ENCODE data around the gene POLR3GL. TPM values are rescaled to one million over a fixed set of nuclear protein-coding genes. Genes with fewer than 3 reads are reported as not detected.

The POLR3GL gene
- total and polyA plus RNA-seq, 7 experiments from 2014 or later = 20.7 to 113 (median 33.9) TPM

DNA sequence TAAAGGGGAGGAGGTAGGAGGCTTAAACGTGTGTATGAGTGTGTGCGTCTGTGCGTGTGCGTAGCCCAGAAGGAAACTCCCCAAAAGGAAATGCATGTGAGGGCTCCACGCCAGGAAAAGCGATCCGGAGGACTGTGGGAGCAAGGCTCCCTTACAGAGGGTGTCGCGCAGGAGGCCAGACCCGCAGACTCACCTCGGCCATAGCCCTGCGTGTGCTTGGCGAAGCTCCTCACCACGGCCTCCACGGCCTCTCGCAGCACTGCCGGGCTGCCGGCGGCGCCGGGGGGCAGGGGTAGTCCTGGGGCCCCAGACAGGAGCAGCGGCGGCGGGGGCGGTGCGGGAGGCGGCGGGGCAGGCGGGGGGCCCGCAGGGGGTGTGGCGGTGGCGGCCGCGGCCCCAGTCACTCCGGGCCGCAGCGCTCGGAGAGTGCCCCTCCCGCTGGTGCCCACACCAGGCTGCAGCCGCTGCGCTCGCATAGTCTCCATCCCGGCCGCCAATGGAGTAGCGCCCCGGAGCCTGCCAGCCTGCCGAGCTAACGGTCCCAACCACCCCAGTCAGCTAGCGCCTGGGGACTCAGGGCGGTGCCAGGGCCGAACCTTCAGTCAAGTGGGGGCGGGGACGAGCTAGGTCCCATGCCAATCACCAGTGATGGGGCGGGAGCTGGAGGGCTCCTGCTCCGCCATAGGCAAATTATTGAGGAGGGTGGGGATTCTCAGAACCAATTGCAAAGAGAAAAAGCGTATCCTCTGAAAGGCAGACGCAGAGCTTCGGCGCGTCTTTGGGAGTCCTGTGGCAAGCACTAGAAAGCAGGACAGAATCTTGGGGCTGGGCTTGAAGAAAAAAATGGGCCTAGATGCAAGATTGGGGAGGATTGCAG lies 6.8 kb upstream of the POLR3GL start, which contains the start of gene LIX1L:
Gene LIX1L (minus strand): TSS at position 575 of the 877 bp plus-strand sequence. CDS start 90 bp downstream, at position 485.
- intact Hi-C loops (cut with micrococcal nuclease) = loop anchor here (1.0 to 2.0 kb wide), 8 partner anchors 11 to 98 kb away; partner anchors contain the start of genes PIAS3 (in 2 of the 2), RBM8A (in 2 of the 2) and PEX11B (in 1 of the 2)
- Mint-ChIP-seq H3K9me3 (peaks cover 0 to 1% (median 0%) of the 10 kb centered on the region in 11 donors), H3K4me3 (peak within 1 kb of the TSS; percentile 88 to 99 (median 98))

DNA sequence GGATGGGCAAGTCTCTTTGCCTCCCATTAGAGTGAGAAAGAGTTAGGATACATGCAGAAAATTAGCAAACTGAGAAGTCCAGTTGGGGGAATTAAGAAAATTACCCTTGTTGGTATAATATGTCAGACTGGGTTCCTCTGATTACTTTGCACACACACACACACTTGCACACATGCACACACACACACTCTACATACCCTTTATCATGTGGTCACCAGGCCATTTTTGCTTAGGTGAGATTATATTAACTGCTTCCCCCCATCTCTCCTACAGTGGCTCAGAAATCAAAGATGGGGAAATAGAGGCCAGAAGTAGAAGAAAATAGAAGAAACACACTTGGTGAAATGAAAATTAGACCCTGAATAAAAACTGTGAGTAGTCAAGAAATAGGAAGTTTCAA lies 5.8 kb upstream of the POLR3GL start:
- Histone ChIP-seq H3K27ac (ENCODE audit: low read depth, low read length) (peak overlapping the region; percentile 94), H3K36me3 (ENCODE audit: control insufficient read depth in 2 of 3, insufficient read depth in 3 of 3, low read length in 3 of 3) (no peaks in the 10 kb centered on the region), H3K4me3 (ENCODE audit: low read length) (no peak overlapping the region), H3K4me1 (ENCODE audit: control insufficient read depth in 2 of 2, insufficient read depth in 2 of 2, low read length in 2 of 2) (peaks cover 44 to 63% of the 10 kb centered on the region in 2 donors), H3K27me3 (ENCODE audit: control insufficient read depth in 2 of 2, insufficient read depth in 2 of 2, low read length in 2 of 2) (no peaks in the 10 kb centered on the region), H3K9me3 (ENCODE audit: control insufficient read depth in 2 of 3, low read length in 3 of 3) (no peaks in the 10 kb centered on the region)
- ChIA-PET POLR2A (interaction anchor here (0.8 to 6.0 kb wide), 24 partner anchors 9 to 135 kb away, joined by 3 to 137 read pairs (median 6); partner anchors contain the start of genes PEX11B, PIAS3, POLR3C and RBM8A), CTCF (interaction anchor here (1.0 to 2.2 kb wide), 9 partner anchors 8 to 112 kb away, joined by 3 to 20 read pairs (median 5); partner anchors contain the start of genes ITGA10, PIAS3 and RBM8A)
- Mint-ChIP-seq H3K27ac (peak overlapping the region in 7 of 9 donors; percentile 33 to 92 (median 91)), H3K4me1 (peaks cover 61 to 74% (median 69%) of the 10 kb centered on the region in 7 donors), H3K27me3 (peaks cover 0 to 4% (median 0%) of the 10 kb centered on the region in 5 donors), H3K9me3 (peaks cover 0 to 1% (median 0%) of the 10 kb centered on the region in 11 donors), H3K36me3 (peaks cover 0 to 12% (median 0%) of the 10 kb centered on the region in 5 donors), H3K4me3 (peak overlapping the region; percentile 46 to 99 (median 90))
- ATAC-seq = no peak
- no peak for DNase-seq
- intact Hi-C loops (cut with micrococcal nuclease) = loop anchor here (1.0 kb wide), 5 partner anchors 21 to 99 kb away; partner anchors contain the start of genes PEX11B (in 1 of the 2), PIAS3 (in 1 of the 2) and RBM8A (in 1 of the 2)

More for the DNA sequence above, 6.8 kb upstream of the POLR3GL start, which contains the start of gene LIX1L:
- POLR2A ChIA-PET = interaction anchor here (0.8 to 6.0 kb wide), 38 partner anchors 8 to 134 kb away, joined by 3 to 137 read pairs (median 7); partner anchors contain the start of genes NUDT17, PEX11B, PIAS3 and POLR3C
- Histone ChIP-seq H3K27me3 (ENCODE audit: control insufficient read depth in 2 of 2, insufficient read depth in 2 of 2, low read length in 2 of 2) (no peaks in the 10 kb centered on the region), H3K4me3 (ENCODE audit: low read length) (peak within 1 kb of the TSS; percentile 70), H3K4me1 (ENCODE audit: control insufficient read depth in 2 of 2, insufficient read depth in 2 of 2, low read length in 2 of 2) (peaks cover 35 to 57% of the 10 kb centered on the region in 2 donors), H3K9me3 (ENCODE audit: control insufficient read depth in 2 of 3, low read length in 3 of 3) (no peaks in the 10 kb centered on the region), H3K36me3 (ENCODE audit: control insufficient read depth in 2 of 3, insufficient read depth in 3 of 3, low read length in 3 of 3) (no peaks in the 10 kb centered on the region), H3K27ac (ENCODE audit: low read depth, low read length) (peak within 1 kb of the TSS; percentile 94)
- Mint-ChIP-seq H3K27ac (peak within 1 kb of the TSS; percentile 87 to 98 (median 92)), H3K27me3 (peaks cover 0 to 4% (median 0%) of the 10 kb centered on the region in 5 donors), H3K36me3 (peaks cover 0 to 18% (median 0%) of the 10 kb centered on the region in 5 donors), H3K4me1 (peaks cover 59 to 70% (median 66%) of the 10 kb centered on the region in 7 donors)
- CTCF ChIA-PET = interaction anchor here (0.7 to 2.2 kb wide), 13 partner anchors 9 to 111 kb away, joined by 3 to 20 read pairs (median 4); partner anchors contain the start of genes ITGA10, PIAS3 and RBM8A
- ATAC-seq (peak; percentile 95), DNase-seq (peak; percentile 79 to 97 (median 94))

GRCh38 chr1:145959333-145959732 lies 5.2 kb upstream of the POLR3GL start:
- peaks cover 0 to 7% (median 0%) of the 10 kb centered on the region in 5 donors for H3K36me3 Mint-ChIP-seq
- peaks cover 61 to 76% (median 69%) of the 10 kb centered on the region in 7 donors for H3K4me1 Mint-ChIP-seq
- DNase-seq (no peak), ATAC-seq (no peak)
- Histone ChIP-seq H3K4me1 (ENCODE audit: control insufficient read depth in 2 of 2, insufficient read depth in 2 of 2, low read length in 2 of 2) (peaks cover 47 to 60% of the 10 kb centered on the region in 2 donors), H3K27ac (ENCODE audit: low read depth, low read length) (peak overlapping the region; percentile 94), H3K27me3 (ENCODE audit: control insufficient read depth in 2 of 2, insufficient read depth in 2 of 2, low read length in 2 of 2) (no peaks in the 10 kb centered on the region), H3K4me3 (ENCODE audit: low read length) (no peak overlapping the region), H3K36me3 (ENCODE audit: control insufficient read depth in 2 of 3, insufficient read depth in 3 of 3, low read length in 3 of 3) (no peaks in the 10 kb centered on the region), H3K9me3 (ENCODE audit: control insufficient read depth in 2 of 3, low read length in 3 of 3) (no peaks in the 10 kb centered on the region)
- H3K27me3 Mint-ChIP-seq = peaks cover 0 to 4% (median 0%) of the 10 kb centered on the region in 5 donors
- CTCF ChIA-PET = interaction anchor here (0.6 to 1.9 kb wide), 4 partner anchors 28 to 112 kb away, joined by 3 to 8 read pairs (median 4); no protein-coding TSS in a partner anchor
- peak overlapping the region; percentile 20 to 99 (median 91) for H3K4me3 Mint-ChIP-seq
- intact Hi-C loops (cut with micrococcal nuclease) = no loop called here
- POLR2A ChIA-PET = interaction anchor here (0.8 to 6.0 kb wide), 13 partner anchors 20 to 135 kb away, joined by 3 to 137 read pairs (median 23); partner anchors contain the start of genes PEX11B, PIAS3, POLR3C and RBM8A
- H3K9me3 Mint-ChIP-seq = peaks cover 0 to 1% (median 0%) of the 10 kb centered on the region in 11 donors
- H3K27ac Mint-ChIP-seq = peak overlapping the region in 8 of 9 donors; percentile 33 to 92 (median 90)

DNA sequence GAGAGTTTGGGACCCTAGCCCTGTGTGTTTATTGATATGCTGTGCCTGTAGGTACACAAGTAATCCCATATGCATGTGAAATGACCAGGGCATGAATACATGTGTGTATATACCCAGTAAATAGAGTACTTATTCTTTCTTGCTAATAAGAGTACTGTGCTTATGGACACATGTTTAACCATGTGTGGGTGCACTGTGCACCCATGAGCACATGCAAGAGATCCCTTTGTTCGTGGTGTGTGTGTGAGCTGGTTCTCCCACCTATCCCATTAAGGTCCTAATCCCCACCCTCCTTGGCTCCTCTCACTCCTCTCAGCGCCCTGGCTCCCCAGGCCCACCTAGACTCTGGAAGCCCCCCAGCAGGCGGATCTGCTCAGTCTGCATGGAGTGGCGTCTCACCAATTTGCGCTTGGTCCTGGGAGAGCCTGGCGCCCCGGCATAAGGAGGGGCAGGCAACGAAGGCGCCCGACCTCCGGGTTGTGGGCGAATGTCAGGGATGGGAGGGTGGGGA lies 4.5 kb upstream of the POLR3GL start:
- Histone ChIP-seq H3K27ac (ENCODE audit: low read depth, low read length) (peak overlapping the region; percentile 78), H3K36me3 (ENCODE audit: control insufficient read depth in 2 of 3, insufficient read depth in 3 of 3, low read length in 3 of 3) (no peaks in the 10 kb centered on the region), H3K4me1 (ENCODE audit: control insufficient read depth in 2 of 2, insufficient read depth in 2 of 2, low read length in 2 of 2) (peaks cover 41 to 53% of the 10 kb centered on the region in 2 donors), H3K4me3 (ENCODE audit: low read length) (peak overlapping the region; percentile 87), H3K27me3 (ENCODE audit: control insufficient read depth in 2 of 2, insufficient read depth in 2 of 2, low read length in 2 of 2) (no peaks in the 10 kb centered on the region), H3K9me3 (ENCODE audit: control insufficient read depth in 2 of 3, low read length in 3 of 3) (no peaks in the 10 kb centered on the region)
- intact Hi-C loops (cut with micrococcal nuclease) = loop anchor here in 1 of 2 donors (5.0 kb wide), 1 partner anchor 37 kb away; the partner anchor contains the start of gene TXNIP
- Mint-ChIP-seq H3K4me3 (peak overlapping the region; percentile 20 to 99 (median 91)), H3K27ac (peak overlapping the region in 8 of 9 donors; percentile 33 to 92 (median 90)), H3K9me3 (peaks cover 0 to 1% (median 0%) of the 10 kb centered on the region in 11 donors), H3K4me1 (peaks cover 58 to 71% (median 69%) of the 10 kb centered on the region in 7 donors), H3K27me3 (peaks cover 0 to 4% (median 0%) of the 10 kb centered on the region in 5 donors), H3K36me3 (peaks cover 0 to 4% (median 0%) of the 10 kb centered on the region in 5 donors)
- peak in 1 of 9 donors; percentile 5 for DNase-seq
- ATAC-seq = no peak
- ChIA-PET POLR2A (interaction anchor here (1.0 to 6.0 kb wide), 8 partner anchors 19 to 101 kb away, joined by 3 to 137 read pairs (median 32); partner anchors contain the start of genes PIAS3, RBM8A and TXNIP), CTCF (interaction anchor here (0.6 to 0.7 kb wide), 2 partner anchors 16 to 30 kb away, joined by 3 read pairs; no protein-coding TSS in a partner anchor)

DNA sequence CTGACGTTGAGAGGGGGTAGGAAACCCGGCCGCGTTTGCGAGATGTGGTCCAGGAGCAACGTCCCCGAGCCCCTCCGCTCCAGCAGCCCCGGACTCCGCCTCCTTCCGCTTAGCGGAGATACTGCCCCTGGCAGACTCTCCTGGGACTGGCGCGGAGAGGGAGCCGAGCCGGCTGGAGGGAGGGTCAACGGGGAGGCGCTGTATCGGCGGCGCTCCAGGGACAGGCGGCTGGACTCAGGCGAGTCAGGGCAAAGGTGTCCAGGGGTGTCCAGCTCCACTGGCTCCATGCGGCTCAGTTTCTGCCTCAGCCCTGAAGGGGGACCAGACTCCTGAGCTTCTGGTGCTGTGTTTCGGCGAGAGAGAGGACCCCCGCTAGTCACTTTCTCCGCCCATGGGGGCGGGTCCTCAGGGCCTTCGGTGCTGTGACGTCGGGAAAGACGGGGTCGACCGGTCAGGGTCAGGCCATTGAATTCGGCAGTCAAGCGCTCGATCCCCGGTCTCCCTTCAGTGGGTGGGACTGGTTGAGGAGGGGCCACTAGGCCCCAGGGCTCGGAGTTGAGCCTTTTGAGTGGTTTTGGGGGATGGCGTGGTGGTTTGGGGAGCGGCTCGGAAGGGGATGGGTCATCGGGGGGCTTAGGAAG lies 3.9 kb upstream of the POLR3GL start:
- ATAC-seq (no peak), DNase-seq (peak in 8 of 9 donors; percentile 25 to 59 (median 40))
- Histone ChIP-seq H3K27ac (ENCODE audit: low read depth, low read length) (peak overlapping the region; percentile 78), H3K27me3 (ENCODE audit: control insufficient read depth in 2 of 2, insufficient read depth in 2 of 2, low read length in 2 of 2) (no peaks in the 10 kb centered on the region), H3K9me3 (ENCODE audit: control insufficient read depth in 2 of 3, low read length in 3 of 3) (no peaks in the 10 kb centered on the region), H3K4me3 (ENCODE audit: low read length) (peak overlapping the region; percentile 87), H3K36me3 (ENCODE audit: control insufficient read depth in 2 of 3, insufficient read depth in 3 of 3, low read length in 3 of 3) (no peaks in the 10 kb centered on the region), H3K4me1 (ENCODE audit: control insufficient read depth in 2 of 2, insufficient read depth in 2 of 2, low read length in 2 of 2) (peaks cover 35 to 52% of the 10 kb centered on the region in 2 donors)
- ChIA-PET CTCF (interaction anchor here (0.7 kb wide), 1 partner anchor 16 kb away, joined by 3 read pairs; no protein-coding TSS in a partner anchor), POLR2A (interaction anchor here (6.0 kb wide), 1 partner anchor 33 kb away, joined by 122 read pairs; the partner anchor contains the start of gene RBM8A)
- peaks cover 0 to 1% (median 0%) of the 10 kb centered on the region in 11 donors for H3K9me3 Mint-ChIP-seq
- intact Hi-C loops (cut with micrococcal nuclease) = loop anchor here in 1 of 2 donors (5.0 kb wide), 1 partner anchor 37 kb away; the partner anchor contains the start of gene TXNIP
- H3K36me3 Mint-ChIP-seq = no peaks in the 10 kb centered on the region
- peaks cover 58 to 71% (median 69%) of the 10 kb centered on the region in 7 donors for H3K4me1 Mint-ChIP-seq
- H3K27ac Mint-ChIP-seq = peak overlapping the region in 8 of 9 donors; percentile 25 to 92 (median 86)
- peak overlapping the region; percentile 88 to 99 (median 94) for H3K4me3 Mint-ChIP-seq
- peaks cover 0 to 4% (median 0%) of the 10 kb centered on the region in 5 donors for H3K27me3 Mint-ChIP-seq
